BE2C (cell line): ENCODE data around the gene CRHR1.

Source experiments
- DNase-seq: peaks from one replicate; pipeline ENCODE4 v3.0.0-alpha.2; 2020
- H3K27me3 ChIP-seq: fragments of 250-450 bp; sonication (Bioruptor Pico); 2 replicates; pipeline ENCODE4 v1.5.1; 2020; ENCODE audit warnings: mild to moderate bottlenecking
- H3K36me3 ChIP-seq: fragments of 250-450 bp; sonication (Bioruptor Pico); 2 replicates; pipeline ENCODE4 v1.5.1; 2020; ENCODE audit warnings: mild to moderate bottlenecking
- H3K4me1 ChIP-seq: fragments of 250-450 bp; sonication (Bioruptor Pico); 2 replicates; pipeline ENCODE4 v1.5.1; 2020
- H3K4me3 ChIP-seq: 2 replicates; pipeline ENCODE4 v1.5.1; 2011; ENCODE audit warnings: low read depth, low read length
- H3K9me3 ChIP-seq: fragments of 250-450 bp; sonication (Bioruptor Pico); 2 replicates; pipeline ENCODE4 v1.5.1; 2020
- TF ChIP-seq, protein P1 (sequence below): IDR thresholded peaks from 2 replicates; pipeline ENCODE4 v1.5.1; 2012; ENCODE audit warnings: mild to moderate bottlenecking, low read depth, low read length

Gene CRHR1

GRCh38 chr17:45869676-45870341 lies 85.7 kb downstream of the CRHR1 start:
- H3K36me3 ChIP-seq = no peaks in the 10 kb centered on the region
- TF ChIP-seq, protein P1, sequence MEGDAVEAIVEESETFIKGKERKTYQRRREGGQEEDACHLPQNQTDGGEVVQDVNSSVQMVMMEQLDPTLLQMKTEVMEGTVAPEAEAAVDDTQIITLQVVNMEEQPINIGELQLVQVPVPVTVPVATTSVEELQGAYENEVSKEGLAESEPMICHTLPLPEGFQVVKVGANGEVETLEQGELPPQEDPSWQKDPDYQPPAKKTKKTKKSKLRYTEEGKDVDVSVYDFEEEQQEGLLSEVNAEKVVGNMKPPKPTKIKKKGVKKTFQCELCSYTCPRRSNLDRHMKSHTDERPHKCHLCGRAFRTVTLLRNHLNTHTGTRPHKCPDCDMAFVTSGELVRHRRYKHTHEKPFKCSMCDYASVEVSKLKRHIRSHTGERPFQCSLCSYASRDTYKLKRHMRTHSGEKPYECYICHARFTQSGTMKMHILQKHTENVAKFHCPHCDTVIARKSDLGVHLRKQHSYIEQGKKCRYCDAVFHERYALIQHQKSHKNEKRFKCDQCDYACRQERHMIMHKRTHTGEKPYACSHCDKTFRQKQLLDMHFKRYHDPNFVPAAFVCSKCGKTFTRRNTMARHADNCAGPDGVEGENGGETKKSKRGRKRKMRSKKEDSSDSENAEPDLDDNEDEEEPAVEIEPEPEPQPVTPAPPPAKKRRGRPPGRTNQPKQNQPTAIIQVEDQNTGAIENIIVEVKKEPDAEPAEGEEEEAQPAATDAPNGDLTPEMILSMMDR = no peak
- H3K27me3 ChIP-seq = no peaks in the 10 kb centered on the region
- H3K4me1 ChIP-seq = no peaks in the 10 kb centered on the region
- DNase-seq = no peak
- no peaks in the 10 kb centered on the region for H3K9me3 ChIP-seq
- no peak overlapping the region for H3K4me3 ChIP-seq

DNA sequence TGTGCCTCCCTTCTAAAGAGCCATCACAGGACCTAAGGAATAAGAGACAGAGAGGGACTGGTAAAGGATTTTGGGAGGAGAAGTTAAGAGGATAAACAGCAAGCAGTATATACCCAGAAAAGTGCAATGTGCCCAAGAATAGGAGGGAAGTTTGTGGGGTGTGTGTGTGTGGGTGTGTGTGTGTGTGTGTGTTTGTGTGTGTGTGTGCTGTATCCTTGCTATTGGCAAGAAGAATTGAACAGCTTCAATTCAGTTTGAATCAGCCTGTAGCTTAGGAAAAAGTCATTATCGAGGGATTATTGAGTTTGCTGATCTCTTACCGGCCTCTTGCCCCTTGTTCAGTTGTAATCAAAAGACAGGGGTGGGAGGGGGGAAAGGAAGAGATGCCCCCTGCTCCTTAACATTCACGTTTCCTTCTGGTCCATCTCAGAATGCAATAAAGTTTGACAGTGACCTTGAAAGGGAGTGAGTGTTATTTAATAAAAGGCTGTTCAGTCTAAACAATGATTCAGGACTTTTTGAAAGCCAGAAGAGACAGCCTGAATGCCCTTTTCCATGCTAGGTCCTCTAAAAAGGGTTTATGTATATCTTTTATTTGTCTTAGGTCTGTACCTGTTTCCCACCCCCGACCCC lies 86.3 kb downstream of the CRHR1 start:
- no peak for DNase-seq
- TF ChIP-seq, protein P1 = no peak
- Histone ChIP-seq H3K4me3 (no peak overlapping the region), H3K27me3 (no peaks in the 10 kb centered on the region), H3K4me1 (no peaks in the 10 kb centered on the region), H3K9me3 (no peaks in the 10 kb centered on the region), H3K36me3 (no peaks in the 10 kb centered on the region)

DNA sequence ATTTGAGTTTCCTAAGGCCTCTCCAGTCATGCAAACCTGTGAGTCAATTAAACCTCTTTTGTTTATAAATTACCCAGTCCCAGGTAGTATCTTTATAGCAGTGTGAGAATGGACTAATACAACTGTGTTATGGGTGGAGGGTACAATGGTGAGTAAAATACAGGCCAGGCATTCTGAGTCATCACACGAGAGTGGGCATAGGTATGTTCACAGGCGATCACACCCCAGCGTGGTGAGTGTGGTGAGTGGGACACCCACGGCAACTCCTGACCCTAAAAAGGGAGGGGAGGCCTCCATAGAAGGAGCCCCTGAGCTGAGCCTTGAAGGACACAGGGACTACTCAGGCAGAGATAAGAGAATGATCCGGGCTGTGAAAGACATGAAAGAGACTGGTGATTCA lies 87.6 kb downstream of the CRHR1 start:
- H3K4me3 ChIP-seq = no peak overlapping the region
- DNase-seq = no peak
- H3K9me3 ChIP-seq = no peaks in the 10 kb centered on the region
- TF ChIP-seq, protein P1 = no peak
- no peaks in the 10 kb centered on the region for H3K36me3 ChIP-seq
- no peaks in the 10 kb centered on the region for H3K4me1 ChIP-seq
- H3K27me3 ChIP-seq = no peaks in the 10 kb centered on the region

- Histone ChIP-seq H3K36me3 (no peaks in the 10 kb centered on the region), H3K4me3 (no peak overlapping the region), H3K4me1 (no peaks in the 10 kb centered on the region), H3K27me3 (no peaks in the 10 kb centered on the region), H3K9me3 (no peaks in the 10 kb centered on the region)
- TF ChIP-seq, protein P1 = no peak
- peak; percentile 42 for DNase-seq
These were observed 89.6 kb downstream of the CRHR1 start for GRCh38 chr17:45873728-45874127.

DNA sequence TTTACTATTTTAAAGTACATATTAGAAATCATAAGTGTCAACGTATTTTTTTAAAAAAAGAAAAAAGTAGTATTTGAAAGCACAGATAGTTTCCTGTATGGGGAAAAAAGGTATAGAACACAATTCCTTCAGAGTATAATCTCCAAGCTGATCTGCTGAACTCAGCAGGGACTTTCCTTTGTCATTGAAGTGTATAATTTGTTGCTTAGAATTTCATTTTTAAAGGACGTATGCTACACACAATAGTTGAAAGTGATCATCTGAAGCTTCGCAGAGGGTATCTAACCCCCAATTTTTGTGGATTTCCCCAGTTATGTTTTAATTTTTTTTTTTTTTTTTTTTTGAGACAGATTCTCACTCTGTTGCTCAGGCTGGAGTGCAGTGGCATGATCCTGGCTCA lies 90.0 kb downstream of the CRHR1 start:
- DNase-seq = no peak
- no peak overlapping the region for H3K4me3 ChIP-seq
- TF ChIP-seq, protein P1 = no peak
- H3K27me3 ChIP-seq = no peaks in the 10 kb centered on the region
- no peaks in the 10 kb centered on the region for H3K9me3 ChIP-seq
- no peaks in the 10 kb centered on the region for H3K4me1 ChIP-seq
- no peaks in the 10 kb centered on the region for H3K36me3 ChIP-seq

DNA sequence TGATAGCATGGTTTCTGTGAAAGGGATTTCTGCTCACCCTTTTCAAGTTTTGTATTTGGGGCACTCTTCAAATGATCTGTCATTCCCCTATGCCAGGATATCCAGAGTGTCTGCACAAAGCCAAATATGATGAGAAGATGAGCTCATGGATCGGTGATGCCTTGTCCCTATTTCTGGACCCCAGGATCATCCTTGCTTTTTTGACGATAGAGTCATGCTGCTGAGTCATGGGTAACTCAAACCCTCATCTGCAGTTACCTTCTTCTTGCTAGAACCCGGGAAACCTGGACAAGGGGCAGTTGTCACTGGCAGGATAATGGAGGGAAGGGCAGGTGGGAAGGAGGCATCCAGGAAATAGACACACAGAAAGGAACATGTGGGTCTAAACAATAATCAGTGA lies 92.4 kb downstream of the CRHR1 start:
- no peaks in the 10 kb centered on the region for H3K36me3 ChIP-seq
- no peak overlapping the region for H3K4me3 ChIP-seq
- no peaks in the 10 kb centered on the region for H3K27me3 ChIP-seq
- TF ChIP-seq, protein P1 = no peak
- no peaks in the 10 kb centered on the region for H3K4me1 ChIP-seq
- DNase-seq = no peak
- H3K9me3 ChIP-seq = no peaks in the 10 kb centered on the region
